ENCODE results near the gene TAF11L12.
"Not testable (repeated sequence)": the region's sequence is repeated elsewhere in the genome, so short reads cannot be mapped to it uniquely, and the experiment has no call there.

The TAF11L12 gene

GRCh38 chr5:17610092-17610491 is at the start of gene TAF11L12:
TAF11L12 (plus strand) TSS chr5:17610392.
- H3K27ac ChIP-seq (ENCODE audit: low read depth, low read length); H3K9ac ChIP-seq (ENCODE audit: low read length); H3K4me3 ChIP-seq (ENCODE audit: low read length); H3K36me3 ChIP-seq (ENCODE audit: control insufficient read depth, insufficient read depth, low read length); H3K4me1 ChIP-seq (ENCODE audit: control insufficient read depth, insufficient read depth, low read length); H3K27me3 ChIP-seq (ENCODE audit: control insufficient read depth, insufficient read depth, low read length): not testable (repeated sequence)

DNA sequence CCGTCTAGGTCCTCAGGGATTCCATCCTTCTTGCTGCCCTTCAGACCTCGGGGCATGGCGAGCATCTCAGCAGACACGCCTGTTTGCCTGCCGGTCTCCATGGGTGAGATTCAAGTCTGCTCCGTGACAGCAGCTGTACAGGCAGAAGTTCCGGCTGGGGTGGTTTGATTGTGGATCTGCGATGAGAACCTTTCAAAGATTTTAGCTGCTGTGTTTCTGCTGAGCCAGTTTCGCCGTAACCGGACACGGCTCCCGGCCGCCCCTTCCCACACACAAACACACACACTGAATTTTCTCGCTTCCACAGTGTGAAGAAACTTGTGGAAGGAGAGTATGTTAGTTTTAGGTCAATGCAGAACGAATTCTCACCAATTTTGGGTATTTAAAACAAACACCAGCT is 24.5 kb upstream of the TAF11L12 start, which contains the start of gene TAF11L7:
Gene TAF11L7 (minus strand): TSS at position 101 of the 400 bp plus-strand sequence.
- H3K4me1 ChIP-seq (ENCODE audit: control insufficient read depth, insufficient read depth, low read length); H3K36me3 ChIP-seq (ENCODE audit: control insufficient read depth, insufficient read depth, low read length); H3K4me3 ChIP-seq (ENCODE audit: low read length); H3K9ac ChIP-seq (ENCODE audit: low read length); H3K27me3 ChIP-seq (ENCODE audit: control insufficient read depth, insufficient read depth, low read length); H3K27ac ChIP-seq (ENCODE audit: low read depth, low read length): not testable (repeated sequence)

GRCh38 chr5:17590860-17591259 is 19.3 kb upstream of the TAF11L12 start, which contains the start of gene TAF11L8:
TAF11L8 (minus strand) TSS chr5:17590960.
- not testable (repeated sequence) for H3K4me3 ChIP-seq (ENCODE audit: low read length); H3K27ac ChIP-seq (ENCODE audit: low read depth, low read length); H3K4me1 ChIP-seq (ENCODE audit: control insufficient read depth, insufficient read depth, low read length); H3K27me3 ChIP-seq (ENCODE audit: control insufficient read depth, insufficient read depth, low read length); H3K9ac ChIP-seq (ENCODE audit: low read length); H3K36me3 ChIP-seq (ENCODE audit: control insufficient read depth, insufficient read depth, low read length)

- not testable (repeated sequence) for H3K27me3 ChIP-seq (ENCODE audit: control insufficient read depth, insufficient read depth, low read length)
These were observed 15.9 kb upstream of the TAF11L12 start, which contains the start of gene TAF11L9 for GRCh38 chr5:17594255-17594654. TAF11L9 (minus strand) TSS chr5:17594394.

DNA sequence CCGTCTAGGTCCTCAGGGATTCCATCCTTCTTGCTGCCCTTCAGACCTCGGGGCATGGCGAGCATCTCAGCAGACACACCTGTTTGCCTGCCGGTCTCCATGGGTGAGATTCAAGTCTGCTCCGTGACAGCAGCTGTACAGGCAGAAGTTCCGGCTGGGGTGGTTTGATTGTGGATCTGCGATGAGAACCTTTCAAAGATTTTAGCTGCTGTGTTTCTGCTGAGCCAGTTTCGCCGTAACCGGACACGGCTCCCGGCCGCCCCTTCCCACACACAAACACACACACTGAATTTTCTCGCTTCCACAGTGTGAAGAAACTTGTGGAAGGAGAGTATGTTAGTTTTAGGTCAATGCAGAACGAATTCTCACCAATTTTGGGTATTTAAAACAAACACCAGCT is 12.5 kb upstream of the TAF11L12 start, which contains the start of gene TAF11L10:
Gene TAF11L10 (minus strand): TSS at position 101 of the 400 bp plus-strand sequence.
- not testable (repeated sequence) for H3K27ac ChIP-seq (ENCODE audit: low read depth, low read length); H3K9ac ChIP-seq (ENCODE audit: low read length); H3K4me3 ChIP-seq (ENCODE audit: low read length); H3K27me3 ChIP-seq (ENCODE audit: control insufficient read depth, insufficient read depth, low read length); H3K4me1 ChIP-seq (ENCODE audit: control insufficient read depth, insufficient read depth, low read length); H3K36me3 ChIP-seq (ENCODE audit: control insufficient read depth, insufficient read depth, low read length)

More at GRCh38 chr5:17594255-17594654, 15.9 kb upstream of the TAF11L12 start, which contains the start of gene TAF11L9:
- H3K4me1 ChIP-seq (ENCODE audit: control insufficient read depth, insufficient read depth, low read length); H3K9ac ChIP-seq (ENCODE audit: low read length); H3K27ac ChIP-seq (ENCODE audit: low read depth, low read length); H3K4me3 ChIP-seq (ENCODE audit: low read length); H3K36me3 ChIP-seq (ENCODE audit: control insufficient read depth, insufficient read depth, low read length): not testable (repeated sequence)

DNA sequence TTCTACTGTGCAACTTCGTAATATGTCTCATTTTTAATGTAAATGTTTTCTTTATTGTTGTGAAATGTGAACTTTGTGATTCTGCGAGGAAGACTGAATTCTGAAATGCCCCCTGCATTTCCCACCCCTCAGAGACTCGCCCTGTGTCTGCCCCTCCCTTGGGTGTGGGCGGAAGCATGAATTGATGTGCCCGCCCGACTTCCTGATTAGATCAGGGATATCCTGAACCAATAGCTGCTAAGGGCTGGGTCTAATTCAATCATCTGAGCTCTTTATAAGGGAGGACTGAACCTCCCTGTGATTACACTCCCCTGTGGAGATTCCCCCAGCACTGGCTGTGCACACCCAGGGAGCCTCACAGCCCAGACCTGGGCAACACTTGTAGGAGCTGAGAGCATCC is 6.3 kb upstream of the TAF11L12 start, which contains the start of gene TAF11L11:
Gene TAF11L11 (plus strand): TSS at position 304 of the 400 bp plus-strand sequence.
- H3K9ac ChIP-seq (ENCODE audit: low read length); H3K36me3 ChIP-seq (ENCODE audit: control insufficient read depth, insufficient read depth, low read length); H3K27me3 ChIP-seq (ENCODE audit: control insufficient read depth, insufficient read depth, low read length); H3K4me3 ChIP-seq (ENCODE audit: low read length); H3K27ac ChIP-seq (ENCODE audit: low read depth, low read length); H3K4me1 ChIP-seq (ENCODE audit: control insufficient read depth, insufficient read depth, low read length): not testable (repeated sequence)

DNA sequence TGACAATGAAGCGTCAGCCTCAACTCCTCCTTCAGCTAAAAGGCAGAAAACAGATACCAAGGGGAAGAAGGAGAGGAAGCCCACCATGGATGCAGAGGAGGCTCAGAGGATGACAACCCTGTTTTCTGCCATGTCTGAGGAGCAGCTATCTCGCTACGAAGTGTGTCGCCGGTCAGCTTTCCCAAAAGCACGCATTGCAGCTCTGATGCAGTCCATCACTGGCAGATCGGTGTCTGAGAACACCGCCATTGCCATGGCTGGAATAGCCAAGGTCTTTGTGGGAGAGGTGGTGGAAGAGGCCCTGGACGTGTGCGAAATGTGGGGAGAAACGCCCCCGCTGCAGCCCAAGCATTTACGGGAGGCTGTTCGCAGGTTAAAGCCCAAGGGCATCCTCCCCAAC is 5.2 kb upstream of the TAF11L12 start:
- no peak overlapping the region for H3K4me3 ChIP-seq (ENCODE audit: low read length)
- no peaks in the 10 kb centered on the region for H3K27me3 ChIP-seq (ENCODE audit: control insufficient read depth, insufficient read depth, low read length)
- H3K9ac ChIP-seq (ENCODE audit: low read length) = no peak overlapping the region
- H3K36me3 ChIP-seq (ENCODE audit: control insufficient read depth, insufficient read depth, low read length) = no peaks in the 10 kb centered on the region
- no peak overlapping the region for H3K27ac ChIP-seq (ENCODE audit: low read depth, low read length)
- no peaks in the 10 kb centered on the region for H3K4me1 ChIP-seq (ENCODE audit: control insufficient read depth, insufficient read depth, low read length)

GRCh38 chr5:17607461-17607860 is 2.7 kb upstream of the TAF11L12 start:
- not testable (repeated sequence) for H3K9ac ChIP-seq (ENCODE audit: low read length); H3K27me3 ChIP-seq (ENCODE audit: control insufficient read depth, insufficient read depth, low read length); H3K27ac ChIP-seq (ENCODE audit: low read depth, low read length); H3K4me1 ChIP-seq (ENCODE audit: control insufficient read depth, insufficient read depth, low read length); H3K36me3 ChIP-seq (ENCODE audit: control insufficient read depth, insufficient read depth, low read length); H3K4me3 ChIP-seq (ENCODE audit: low read length)

- Histone ChIP-seq H3K27ac (ENCODE audit: low read depth, low read length) (no peak overlapping the region), H3K27me3 (ENCODE audit: control insufficient read depth, insufficient read depth, low read length) (no peaks in the 10 kb centered on the region), H3K4me3 (ENCODE audit: low read length) (no peak overlapping the region)
These were observed 4.8 kb downstream of the TAF11L12 start for GRCh38 chr5:17614872-17615605.

DNA sequence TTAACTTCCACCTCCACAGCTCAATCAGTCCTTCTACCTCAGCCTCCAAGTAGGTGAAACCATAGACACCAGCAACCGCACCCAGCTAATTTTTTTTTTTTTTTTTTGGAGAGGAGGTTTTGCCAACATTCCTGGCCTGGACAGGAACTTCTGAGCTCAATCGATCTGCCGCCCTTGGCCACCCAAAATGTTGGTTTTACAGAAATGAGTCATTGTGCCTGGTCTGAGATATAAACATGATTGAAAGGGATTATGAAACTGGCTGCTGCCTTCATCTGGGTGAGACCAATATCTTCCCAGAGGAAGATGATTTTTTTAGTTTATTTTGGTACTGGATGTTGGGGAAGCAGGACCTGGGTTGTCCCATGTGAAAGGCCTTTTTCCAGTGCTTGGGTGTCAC is 9.2 kb downstream of the TAF11L12 start:
- Histone ChIP-seq H3K27me3 (ENCODE audit: control insufficient read depth, insufficient read depth, low read length) (no peaks in the 10 kb centered on the region), H3K9ac (ENCODE audit: low read length) (no peak overlapping the region), H3K27ac (ENCODE audit: low read depth, low read length) (no peak overlapping the region), H3K4me3 (ENCODE audit: low read length) (no peak overlapping the region), H3K36me3 (ENCODE audit: control insufficient read depth, insufficient read depth, low read length) (no peaks in the 10 kb centered on the region), H3K4me1 (ENCODE audit: control insufficient read depth, insufficient read depth, low read length) (no peaks in the 10 kb centered on the region)

More at GRCh38 chr5:17614872-17615605, 4.8 kb downstream of the TAF11L12 start:
- Histone ChIP-seq H3K36me3 (ENCODE audit: control insufficient read depth, insufficient read depth, low read length) (no peaks in the 10 kb centered on the region), H3K4me1 (ENCODE audit: control insufficient read depth, insufficient read depth, low read length) (no peaks in the 10 kb centered on the region), H3K9ac (ENCODE audit: low read length) (no peak overlapping the region)

DNA sequence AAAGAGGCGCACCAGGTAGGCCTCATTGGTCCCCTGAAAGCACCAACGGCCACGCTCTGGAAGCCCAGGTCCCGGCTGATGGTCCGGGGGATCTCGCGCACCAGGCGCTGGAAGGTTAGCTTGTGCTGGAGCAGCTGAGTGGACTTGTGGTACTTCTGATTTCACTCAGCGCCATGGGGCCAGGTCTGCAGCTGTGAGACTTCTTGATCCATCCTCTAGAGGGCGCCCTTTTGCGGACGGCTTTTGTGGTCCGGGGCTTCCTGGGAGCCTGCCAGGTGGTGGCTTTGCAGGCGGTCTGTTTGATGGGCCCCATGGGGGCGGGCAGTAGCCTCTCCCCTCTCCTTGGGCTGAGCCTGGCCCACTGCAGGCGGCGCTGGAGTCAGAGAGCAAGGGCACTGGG is 10.4 kb downstream of the TAF11L12 start:
- Histone ChIP-seq H3K9ac (ENCODE audit: low read length) (no peak overlapping the region), H3K36me3 (ENCODE audit: control insufficient read depth, insufficient read depth, low read length) (no peaks in the 10 kb centered on the region), H3K4me1 (ENCODE audit: control insufficient read depth, insufficient read depth, low read length) (no peaks in the 10 kb centered on the region), H3K27me3 (ENCODE audit: control insufficient read depth, insufficient read depth, low read length) (no peaks in the 10 kb centered on the region), H3K4me3 (ENCODE audit: low read length) (no peak overlapping the region), H3K27ac (ENCODE audit: low read depth, low read length) (no peak overlapping the region)

DNA sequence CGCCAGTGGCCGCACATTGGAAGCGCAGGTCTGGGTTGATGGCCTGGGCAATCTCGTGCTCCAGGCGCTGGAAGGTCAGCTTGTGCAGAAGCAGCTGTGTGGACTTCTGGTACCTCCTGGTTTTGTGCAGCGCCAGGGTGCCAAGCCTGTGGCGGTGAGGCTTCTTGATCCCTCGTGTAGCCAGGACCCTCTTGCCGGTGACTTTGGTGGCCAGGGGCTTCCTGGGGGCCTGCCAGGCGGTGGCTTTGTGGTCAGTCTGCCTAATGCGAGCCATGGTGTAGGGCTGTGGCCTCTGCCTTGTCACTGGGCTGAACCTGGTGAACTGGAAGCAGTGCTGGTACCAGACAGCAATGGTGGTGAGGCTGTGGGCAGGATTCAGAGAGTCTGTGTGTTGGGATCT is 15.5 kb downstream of the TAF11L12 start:
- H3K27me3 ChIP-seq (ENCODE audit: control insufficient read depth, insufficient read depth, low read length) = no peaks in the 10 kb centered on the region

DNA sequence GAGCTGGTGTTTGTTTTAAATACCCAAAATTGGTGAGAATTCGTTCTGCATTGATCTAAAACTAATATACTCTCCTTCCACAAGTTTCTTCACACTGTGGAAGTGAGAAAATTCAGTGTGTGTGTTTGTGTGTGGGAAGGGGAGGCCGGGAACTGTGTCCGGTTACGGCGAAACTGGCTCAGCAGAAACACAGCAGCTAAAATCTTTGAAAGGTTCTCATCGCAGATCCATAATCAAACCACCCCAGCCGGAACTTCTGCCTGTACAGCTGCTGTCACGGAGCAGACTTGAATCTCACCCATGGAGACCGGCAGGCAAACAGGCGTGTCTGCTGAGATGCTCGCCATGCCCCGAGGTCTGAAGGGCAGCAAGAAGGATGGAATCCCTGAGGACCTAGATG is 21.6 kb downstream of the TAF11L12 start, which contains the start of gene TAF11L13:
Gene TAF11L13 (plus strand): TSS at position 301 of the 400 bp plus-strand sequence.
- H3K9ac ChIP-seq (ENCODE audit: low read length); H3K4me1 ChIP-seq (ENCODE audit: control insufficient read depth, insufficient read depth, low read length); H3K27me3 ChIP-seq (ENCODE audit: control insufficient read depth, insufficient read depth, low read length); H3K4me3 ChIP-seq (ENCODE audit: low read length); H3K27ac ChIP-seq (ENCODE audit: low read depth, low read length); H3K36me3 ChIP-seq (ENCODE audit: control insufficient read depth, insufficient read depth, low read length): not testable (repeated sequence)

More for the DNA sequence above, 15.5 kb downstream of the TAF11L12 start:
- no peak overlapping the region for H3K9ac ChIP-seq (ENCODE audit: low read length)
- no peaks in the 10 kb centered on the region for H3K36me3 ChIP-seq (ENCODE audit: control insufficient read depth, insufficient read depth, low read length)
- H3K27ac ChIP-seq (ENCODE audit: low read depth, low read length) = no peak overlapping the region
- H3K4me1 ChIP-seq (ENCODE audit: control insufficient read depth, insufficient read depth, low read length) = no peaks in the 10 kb centered on the region
- H3K4me3 ChIP-seq (ENCODE audit: low read length) = no peak overlapping the region
